Fibroblast of the aortic adventitia (primary cell): ENCODE data around the gene KIF23. TPM values are rescaled to one million over a fixed set of nuclear protein-coding genes. Genes with fewer than 3 reads are reported as not detected.
A peak's percentile ranks its signal among the peaks of the same experiment; 100 is the strongest.
"Not testable (repeated sequence)": the region's sequence is repeated elsewhere in the genome, so short reads cannot be mapped to it uniquely, and the experiment has no call there.

Experiments
- DNase-seq: peaks from one replicate; pipeline ENCODE4 v3.0.0-alpha.2; 2010; ENCODE audit warnings: low read depth
- H3K4me3 ChIP-seq: 2 replicates; pipeline ENCODE4 v1.5.1; 2011; ENCODE audit warnings: low read depth, mild to moderate bottlenecking, control low read depth, low read length, moderate library complexity
- CTCF ChIP-seq: IDR thresholded peaks from 2 replicates; pipeline ENCODE4 v1.5.1; 2011; ENCODE audit warnings: mild to moderate bottlenecking, low read length, control low read depth, inconsistent platforms; ENCODE audit not compliant: insufficient read depth
- total RNA-seq: library from RNA; depleted of rRNA; stranded (reverse); fragments of >200 nt; gene quantifications from 2 replicates; pipeline ENCODE4 v1.2.3, GENCODE V29; 2012; ENCODE audit warnings: low replicate concordance

Gene KIF23
- total RNA-seq, 1 donor, result 48.6 TPM

- H3K4me3 ChIP-seq, result no peak overlapping the region
- no peak for TF ChIP-seq CTCF
- DNase-seq, result no peak
Observed at GRCh38 chr15:69443032-69443611, 29.0 kb downstream of the KIF23 start.

GRCh38 chr15:69444686-69445085 lies 30.5 kb downstream of the KIF23 start:
- TF ChIP-seq CTCF, result no peak
- H3K4me3 ChIP-seq, result no peak overlapping the region
- no peak for DNase-seq

GRCh38 chr15:69446953-69447352 lies 32.8 kb downstream of the KIF23 start:
- no peak for TF ChIP-seq CTCF
- no peak for DNase-seq
- H3K4me3 ChIP-seq, result no peak overlapping the region

GRCh38 chr15:69450221-69450620 lies 36.1 kb downstream of the KIF23 start:
- H3K4me3 ChIP-seq, DNase-seq: not testable (repeated sequence)

- no peak overlapping the region for H3K4me3 ChIP-seq
- no peak for DNase-seq
- TF ChIP-seq CTCF, result no peak
Observed at GRCh38 chr15:69450968-69451695, 37.0 kb downstream of the KIF23 start.

- TF ChIP-seq CTCF, result peak; percentile 3
- peak; percentile 71 for DNase-seq
- H3K4me3 ChIP-seq, result peak overlapping the region; percentile 76
Observed at GRCh38 chr15:69451951-69452691, 38.0 kb downstream of the KIF23 start.

GRCh38 chr15:69452692-69453521 lies 38.8 kb downstream of the KIF23 start, which contains the start of gene RPLP1:
TSS of gene RPLP1 (plus strand) at chr15:69452818. CDS start at chr15:69452949, 131 bp downstream.
- peak; percentile 96 for DNase-seq
- TF ChIP-seq CTCF, result no peak
- peak within 1 kb of the TSS; percentile 76 for H3K4me3 ChIP-seq
